Measurements from ENCODE around the gene CERS6.

Gene CERS6

DNA sequence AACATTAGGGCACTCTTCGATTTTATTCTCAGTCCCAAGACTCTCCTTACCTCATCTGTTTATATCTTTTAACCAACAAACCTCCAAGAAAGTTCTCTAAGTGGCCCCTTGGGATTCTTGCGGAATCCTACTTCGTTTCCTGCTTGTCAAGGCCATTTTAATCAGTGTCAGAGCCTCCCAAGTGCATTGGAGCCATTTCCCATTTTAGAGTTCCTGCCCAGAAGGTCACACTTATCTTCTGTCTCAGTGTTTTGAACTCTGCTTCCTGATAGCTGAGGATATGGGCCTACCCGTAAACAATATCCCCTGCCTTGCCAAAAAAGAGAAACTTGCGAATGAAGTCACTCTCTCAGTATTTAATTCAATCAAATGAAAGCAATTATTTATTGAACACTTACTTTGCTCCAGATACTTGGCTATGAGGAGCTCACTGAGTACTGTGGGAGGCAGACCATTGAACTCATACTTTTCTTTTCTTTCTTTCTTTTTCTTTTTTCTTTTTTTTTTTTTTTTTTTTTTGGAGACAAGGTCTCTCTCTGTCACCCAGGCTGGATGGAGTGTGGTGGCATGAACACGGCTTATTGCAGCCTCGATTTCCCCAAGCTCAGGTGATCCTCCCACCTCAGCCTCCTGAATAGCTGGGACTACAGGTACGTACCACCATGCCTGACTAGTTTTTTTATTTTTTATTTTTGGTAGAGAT lies 340.7 kb downstream of the CERS6 start:
- no peaks in the 10 kb centered on the region for H3K27me3 ChIP-seq (ENCODE audit: control insufficient read depth in 1 of 2, insufficient read depth in 2 of 2, low read length in 2 of 2)
- no peak overlapping the region for H3K4me3 ChIP-seq (ENCODE audit: low read depth in 1 of 2, low read length in 2 of 2)
- H3K4me1 ChIP-seq (ENCODE audit: insufficient read depth, low read length) = no peaks in the 10 kb centered on the region
- H3K9ac ChIP-seq (ENCODE audit: low read length) = no peak overlapping the region
- H3K27ac ChIP-seq (ENCODE audit: low read depth, low read length) = no peak overlapping the region
- no peaks in the 10 kb centered on the region for H3K9me3 ChIP-seq (ENCODE audit: low read length)
- no peaks in the 10 kb centered on the region for H3K36me3 ChIP-seq (ENCODE audit: insufficient read depth, low read length)

DNA sequence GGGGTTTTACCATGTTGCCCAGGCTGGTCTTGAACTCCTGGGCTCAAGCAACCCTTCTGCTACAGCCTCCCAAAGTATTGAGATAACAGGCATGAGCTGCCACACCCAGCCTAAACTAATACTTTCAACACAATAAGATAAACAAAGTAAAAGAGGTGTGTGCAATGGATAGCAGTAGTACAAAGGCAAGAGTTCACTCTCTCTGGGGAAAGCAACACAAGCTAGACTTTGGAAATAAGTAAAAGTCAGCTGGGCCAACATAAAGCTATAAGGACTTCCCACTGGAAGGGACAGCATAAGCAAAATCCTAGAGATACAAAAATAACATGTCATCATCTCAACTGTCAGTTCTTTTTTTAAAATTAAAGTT lies 341.2 kb downstream of the CERS6 start:
- Histone ChIP-seq H3K27ac (ENCODE audit: low read depth, low read length) (no peak overlapping the region), H3K9ac (ENCODE audit: low read length) (no peak overlapping the region), H3K4me1 (ENCODE audit: insufficient read depth, low read length) (no peaks in the 10 kb centered on the region), H3K27me3 (ENCODE audit: control insufficient read depth in 1 of 2, insufficient read depth in 2 of 2, low read length in 2 of 2) (no peaks in the 10 kb centered on the region), H3K36me3 (ENCODE audit: insufficient read depth, low read length) (no peaks in the 10 kb centered on the region), H3K9me3 (ENCODE audit: low read length) (no peaks in the 10 kb centered on the region), H3K4me3 (ENCODE audit: low read depth in 1 of 2, low read length in 2 of 2) (no peak overlapping the region)

DNA sequence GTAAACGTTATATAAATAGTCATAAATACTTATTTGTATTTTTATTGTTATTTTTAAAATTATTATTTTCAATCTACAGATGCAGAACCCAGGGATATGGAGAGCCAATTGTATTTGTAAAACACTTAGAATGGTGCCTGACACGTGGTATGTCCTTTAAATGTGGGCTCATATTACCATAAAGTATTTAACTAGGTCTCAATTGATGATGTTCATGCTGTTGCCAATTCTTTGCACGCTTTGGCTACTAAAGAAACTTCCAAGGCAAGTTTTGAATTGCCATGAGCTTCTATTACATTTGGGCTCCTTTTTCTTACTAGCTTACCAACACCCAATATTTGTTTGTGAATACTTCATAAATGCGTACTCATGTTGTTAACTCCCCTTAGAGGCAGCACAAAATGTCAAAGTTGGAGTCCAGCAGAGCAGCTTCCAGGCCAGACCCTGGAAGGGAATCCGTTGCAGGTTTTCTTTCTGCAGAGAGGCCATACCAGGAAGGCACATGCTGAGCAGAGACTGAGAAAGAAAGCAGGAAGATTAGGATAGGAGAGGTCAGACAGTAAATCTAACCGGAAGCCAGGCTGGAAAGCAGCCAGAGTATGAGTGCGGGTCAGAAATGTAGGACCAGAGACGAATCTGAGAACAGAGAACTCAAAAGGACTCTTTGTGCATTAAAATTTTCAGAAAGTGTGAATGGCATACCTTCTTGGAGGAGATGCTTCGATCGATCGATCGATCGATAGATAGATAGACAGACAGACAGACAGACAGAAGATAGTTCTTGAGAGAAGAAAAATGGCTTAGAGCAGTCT lies 342.2 kb downstream of the CERS6 start:
- Histone ChIP-seq H3K27ac (ENCODE audit: low read depth, low read length) (no peak overlapping the region), H3K9ac (ENCODE audit: low read length) (no peak overlapping the region), H3K9me3 (ENCODE audit: low read length) (no peaks in the 10 kb centered on the region), H3K4me3 (ENCODE audit: low read depth in 1 of 2, low read length in 2 of 2) (no peak overlapping the region), H3K4me1 (ENCODE audit: insufficient read depth, low read length) (no peaks in the 10 kb centered on the region), H3K36me3 (ENCODE audit: insufficient read depth, low read length) (no peaks in the 10 kb centered on the region), H3K27me3 (ENCODE audit: control insufficient read depth in 1 of 2, insufficient read depth in 2 of 2, low read length in 2 of 2) (no peaks in the 10 kb centered on the region)

DNA sequence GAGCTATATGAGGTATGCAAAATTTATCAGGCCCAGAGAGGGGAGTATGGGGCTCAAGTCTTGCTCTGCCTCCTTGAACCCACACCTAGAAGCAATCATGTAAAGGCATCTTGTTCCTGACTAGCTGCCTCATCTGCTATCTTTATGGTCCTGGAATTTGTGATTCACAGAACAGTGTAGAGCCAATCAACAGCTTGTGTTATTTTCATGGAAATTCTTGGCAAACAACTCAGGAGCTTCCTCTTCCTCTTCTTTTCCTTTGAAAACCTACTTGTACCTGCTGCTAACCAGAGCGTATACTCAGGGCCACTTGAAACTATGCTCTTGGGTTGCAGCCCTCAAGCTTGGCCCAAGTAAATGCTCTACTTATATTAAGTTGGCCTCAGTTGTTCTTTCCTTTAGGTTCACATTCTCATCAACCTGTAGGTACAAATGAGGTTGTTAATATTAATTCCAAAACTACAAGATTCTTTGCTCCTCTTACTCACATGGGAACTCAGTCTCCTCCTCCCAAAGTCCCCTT lies 342.9 kb downstream of the CERS6 start:
- no peaks in the 10 kb centered on the region for H3K4me1 ChIP-seq (ENCODE audit: insufficient read depth, low read length)
- H3K9me3 ChIP-seq (ENCODE audit: low read length) = no peaks in the 10 kb centered on the region
- no peak overlapping the region for H3K9ac ChIP-seq (ENCODE audit: low read length)
- H3K36me3 ChIP-seq (ENCODE audit: insufficient read depth, low read length) = no peaks in the 10 kb centered on the region
- no peak overlapping the region for H3K27ac ChIP-seq (ENCODE audit: low read depth, low read length)
- H3K4me3 ChIP-seq (ENCODE audit: low read depth in 1 of 2, low read length in 2 of 2) = no peak overlapping the region
- H3K27me3 ChIP-seq (ENCODE audit: control insufficient read depth in 1 of 2, insufficient read depth in 2 of 2, low read length in 2 of 2) = no peaks in the 10 kb centered on the region

DNA sequence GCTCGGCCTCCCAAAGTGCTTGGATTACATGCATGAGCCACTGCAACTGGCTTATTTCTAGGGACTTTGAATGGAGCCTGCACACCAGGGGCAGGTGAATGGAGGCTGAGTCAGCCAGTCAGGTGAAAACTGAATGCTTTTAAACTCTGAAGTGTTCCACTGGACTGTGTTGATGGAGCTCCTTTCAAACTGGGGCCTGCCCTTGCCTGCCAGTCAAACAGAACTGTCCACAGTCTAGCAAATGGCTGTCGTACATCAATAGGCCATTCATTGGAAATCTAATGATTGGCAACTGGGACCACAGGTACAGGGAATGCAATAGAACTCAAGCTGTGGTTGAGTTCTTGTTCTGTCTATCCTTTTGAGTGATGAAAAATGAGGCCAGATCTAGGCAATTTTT lies 345.4 kb downstream of the CERS6 start:
- Histone ChIP-seq H3K4me1 (ENCODE audit: insufficient read depth, low read length) (no peaks in the 10 kb centered on the region), H3K36me3 (ENCODE audit: insufficient read depth, low read length) (no peaks in the 10 kb centered on the region), H3K27ac (ENCODE audit: low read depth, low read length) (no peak overlapping the region), H3K9me3 (ENCODE audit: low read length) (no peaks in the 10 kb centered on the region), H3K9ac (ENCODE audit: low read length) (no peak overlapping the region), H3K27me3 (ENCODE audit: control insufficient read depth in 1 of 2, insufficient read depth in 2 of 2, low read length in 2 of 2) (no peaks in the 10 kb centered on the region), H3K4me3 (ENCODE audit: low read depth in 1 of 2, low read length in 2 of 2) (no peak overlapping the region)

DNA sequence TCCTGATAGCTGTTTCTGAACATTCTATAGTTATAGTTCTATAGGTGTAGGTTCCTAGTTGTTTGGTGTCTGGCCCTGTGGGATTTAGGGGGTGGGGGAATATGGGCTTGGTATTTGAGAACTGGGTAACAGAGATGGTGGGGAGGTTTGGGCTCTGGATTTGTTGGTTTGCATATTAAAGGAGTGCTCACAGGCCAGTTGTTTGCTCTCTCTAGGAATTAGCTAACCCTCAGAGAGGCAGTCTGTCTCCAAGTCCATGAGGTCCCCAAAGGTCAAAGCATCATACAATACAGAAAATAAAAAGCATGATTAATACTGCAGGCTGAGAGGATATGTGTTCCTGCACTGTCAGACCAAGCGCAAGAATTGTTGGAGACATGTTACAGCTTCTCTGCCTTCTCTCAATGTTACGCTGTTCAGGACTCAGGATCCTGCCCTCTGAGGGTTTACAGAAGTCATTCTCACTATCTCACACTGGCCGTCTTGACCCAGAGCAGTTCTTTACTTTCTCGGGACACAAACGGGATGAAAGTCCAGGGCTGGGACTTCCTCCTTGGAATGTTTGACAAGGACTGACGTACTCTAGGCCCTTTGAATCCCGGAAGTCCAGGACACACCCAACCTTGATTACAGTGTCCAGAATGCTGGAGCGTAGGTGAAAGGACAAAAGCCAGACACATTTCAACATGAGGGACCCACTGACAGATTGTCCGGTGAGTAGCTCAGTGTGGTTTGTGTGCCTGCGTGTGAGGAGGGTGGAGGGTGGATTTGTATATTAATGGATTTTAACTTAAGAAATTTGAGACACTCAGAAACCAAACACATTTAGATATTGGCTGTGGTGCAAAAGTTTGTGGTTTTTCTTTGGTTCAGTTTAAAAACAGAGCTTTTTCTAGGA lies 346.1 kb downstream of the CERS6 start, which contains the start of gene NOSTRIN:
NOSTRIN (plus strand) TSS at position 677 of the 898 bp plus-strand sequence; CDS start at position 687, 10 bp downstream.
- H3K9ac ChIP-seq (ENCODE audit: low read length) = no peak within 1 kb of the TSS
- no peak within 1 kb of the TSS for H3K4me3 ChIP-seq (ENCODE audit: low read depth in 1 of 2, low read length in 2 of 2)
- H3K9me3 ChIP-seq (ENCODE audit: low read length) = no peaks in the 10 kb centered on the region
- H3K4me1 ChIP-seq (ENCODE audit: insufficient read depth, low read length) = no peaks in the 10 kb centered on the region
- H3K36me3 ChIP-seq (ENCODE audit: insufficient read depth, low read length) = no peaks in the 10 kb centered on the region
- H3K27ac ChIP-seq (ENCODE audit: low read depth, low read length) = no peak within 1 kb of the TSS
- no peaks in the 10 kb centered on the region for H3K27me3 ChIP-seq (ENCODE audit: control insufficient read depth in 1 of 2, insufficient read depth in 2 of 2, low read length in 2 of 2)

DNA sequence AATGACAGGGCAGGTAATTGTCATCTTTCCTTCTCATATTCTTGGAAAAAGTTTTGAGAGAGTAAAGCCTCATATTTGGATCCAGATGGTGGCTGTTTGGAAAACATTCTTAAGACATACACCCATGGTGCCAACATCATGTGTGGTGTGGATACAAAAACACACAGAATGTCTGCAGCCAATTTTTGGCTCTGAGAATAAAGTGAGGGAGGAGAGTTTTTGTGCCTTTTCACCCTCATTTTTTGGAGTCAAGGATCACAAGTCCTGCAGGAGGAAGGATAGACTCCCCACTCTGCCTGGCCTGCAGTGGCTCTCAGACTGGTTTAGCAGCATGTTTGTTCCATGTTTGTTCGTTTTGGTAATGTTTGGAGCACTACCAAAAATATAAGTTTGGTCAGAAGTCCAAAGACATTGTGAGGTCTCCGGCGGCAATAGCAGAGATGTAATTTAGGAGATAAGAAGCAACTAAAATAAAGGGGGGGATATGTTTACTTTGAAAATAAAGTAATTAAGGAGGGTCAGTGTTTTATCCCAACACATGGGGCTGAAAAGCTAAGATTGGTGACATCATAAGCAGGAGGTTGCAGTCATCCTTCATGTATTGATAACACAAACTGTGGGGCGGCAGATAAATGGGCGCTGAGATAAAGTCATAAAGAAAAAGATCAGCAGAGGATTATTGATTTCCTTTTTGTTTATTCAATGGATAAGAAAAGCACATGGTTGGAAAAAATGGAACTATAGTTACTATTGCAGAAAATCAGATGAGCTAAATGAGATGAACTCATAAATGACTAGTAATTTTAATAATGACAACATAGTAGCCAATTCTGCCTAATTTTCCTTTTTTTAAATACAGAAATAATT lies 347.0 kb downstream of the CERS6 start:
- Histone ChIP-seq H3K36me3 (ENCODE audit: insufficient read depth, low read length) (no peaks in the 10 kb centered on the region), H3K4me1 (ENCODE audit: insufficient read depth, low read length) (no peaks in the 10 kb centered on the region), H3K4me3 (ENCODE audit: low read depth in 1 of 2, low read length in 2 of 2) (no peak overlapping the region), H3K9ac (ENCODE audit: low read length) (no peak overlapping the region), H3K27me3 (ENCODE audit: control insufficient read depth in 1 of 2, insufficient read depth in 2 of 2, low read length in 2 of 2) (no peaks in the 10 kb centered on the region), H3K27ac (ENCODE audit: low read depth, low read length) (no peak overlapping the region), H3K9me3 (ENCODE audit: low read length) (no peaks in the 10 kb centered on the region)

DNA sequence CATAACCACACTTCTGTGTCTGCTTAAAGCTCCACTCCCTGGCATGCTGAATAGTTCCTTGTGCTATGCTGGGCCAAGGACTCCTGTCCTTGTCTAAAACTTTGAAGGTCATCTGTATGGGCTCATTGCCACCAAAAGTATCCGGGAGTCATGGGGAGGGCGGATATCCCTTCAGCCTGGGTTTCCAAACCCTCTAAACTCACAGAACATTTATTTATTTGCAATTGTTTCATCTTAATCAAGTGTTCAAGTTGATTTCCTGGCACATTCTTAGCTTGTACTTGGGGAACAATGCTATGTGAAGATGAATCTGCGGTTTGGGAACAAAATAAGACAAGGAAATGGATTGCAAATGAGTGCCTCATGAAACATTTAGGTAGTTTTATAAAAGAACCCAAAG lies 348.1 kb downstream of the CERS6 start:
- H3K9me3 ChIP-seq (ENCODE audit: low read length) = no peaks in the 10 kb centered on the region
- H3K4me1 ChIP-seq (ENCODE audit: insufficient read depth, low read length) = no peaks in the 10 kb centered on the region
- H3K27me3 ChIP-seq (ENCODE audit: control insufficient read depth in 1 of 2, insufficient read depth in 2 of 2, low read length in 2 of 2) = no peaks in the 10 kb centered on the region
- no peaks in the 10 kb centered on the region for H3K36me3 ChIP-seq (ENCODE audit: insufficient read depth, low read length)
- H3K4me3 ChIP-seq (ENCODE audit: low read depth in 1 of 2, low read length in 2 of 2) = no peak overlapping the region
- no peak overlapping the region for H3K9ac ChIP-seq (ENCODE audit: low read length)
- no peak overlapping the region for H3K27ac ChIP-seq (ENCODE audit: low read depth, low read length)

DNA sequence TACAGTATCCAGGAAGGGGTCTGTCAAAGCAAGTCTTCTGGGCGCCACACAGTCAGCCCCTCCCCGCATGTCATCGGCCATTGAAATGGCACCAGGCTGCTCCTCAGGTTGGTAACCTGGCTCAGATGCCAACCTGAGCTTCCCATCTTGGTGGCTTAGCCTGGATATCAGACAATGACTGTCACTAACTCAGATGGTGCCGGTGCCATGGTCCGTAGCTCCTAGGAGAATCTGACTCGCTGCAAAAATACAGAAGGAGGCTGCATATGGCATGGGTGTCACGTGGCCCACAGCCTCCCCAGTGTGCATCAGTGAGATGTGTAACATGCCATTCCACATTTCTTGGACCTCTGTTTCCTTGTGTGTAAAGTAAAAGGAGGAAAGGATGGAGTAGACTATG lies 349.5 kb downstream of the CERS6 start:
- Histone ChIP-seq H3K4me1 (ENCODE audit: insufficient read depth, low read length) (no peaks in the 10 kb centered on the region), H3K36me3 (ENCODE audit: insufficient read depth, low read length) (no peaks in the 10 kb centered on the region), H3K4me3 (ENCODE audit: low read depth in 1 of 2, low read length in 2 of 2) (no peak overlapping the region), H3K9ac (ENCODE audit: low read length) (no peak overlapping the region), H3K9me3 (ENCODE audit: low read length) (no peaks in the 10 kb centered on the region), H3K27ac (ENCODE audit: low read depth, low read length) (no peak overlapping the region), H3K27me3 (ENCODE audit: control insufficient read depth in 1 of 2, insufficient read depth in 2 of 2, low read length in 2 of 2) (no peaks in the 10 kb centered on the region)

DNA sequence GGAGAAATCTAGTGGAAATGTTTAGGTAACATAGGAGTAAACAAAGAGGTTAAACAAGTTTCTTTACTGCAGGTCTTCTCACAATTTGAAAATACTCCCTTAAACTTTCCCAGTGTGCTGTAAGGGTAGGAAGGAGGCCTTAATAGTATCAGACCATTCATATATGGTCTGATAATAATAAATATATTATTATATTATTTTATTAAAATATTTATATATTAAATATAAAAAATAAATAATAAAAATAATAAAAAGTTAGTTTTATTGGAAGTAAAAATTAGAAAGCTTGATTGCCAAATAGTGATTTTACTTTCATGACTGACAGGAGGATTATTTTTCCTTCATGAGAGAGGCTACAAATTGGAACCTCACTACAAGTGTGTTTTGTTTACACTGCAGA lies 353.5 kb downstream of the CERS6 start:
- Histone ChIP-seq H3K9me3 (ENCODE audit: low read length) (no peaks in the 10 kb centered on the region), H3K4me3 (ENCODE audit: low read depth in 1 of 2, low read length in 2 of 2) (no peak overlapping the region), H3K4me1 (ENCODE audit: insufficient read depth, low read length) (no peaks in the 10 kb centered on the region), H3K27ac (ENCODE audit: low read depth, low read length) (no peak overlapping the region), H3K9ac (ENCODE audit: low read length) (no peak overlapping the region), H3K36me3 (ENCODE audit: insufficient read depth, low read length) (no peaks in the 10 kb centered on the region), H3K27me3 (ENCODE audit: control insufficient read depth in 1 of 2, insufficient read depth in 2 of 2, low read length in 2 of 2) (no peaks in the 10 kb centered on the region)

Data from muscle layer of colon (tissue), 2 donors.